HCT116 (cell line): ENCODE data around the gene MANBA.

Source experiments
- CEBPB ChIP-seq: IDR thresholded peaks from 2 replicates; pipeline ENCODE4 v1.6.1; 2012; ENCODE audit warnings: low read depth
- EZH2 ChIP-seq: fragments of 200-600 bp; sonication (generic); IDR thresholded peaks from 2 replicates; pipeline ENCODE4 v1.6.1; 2017; ENCODE audit warnings: antibody characterized with exemption, mixed run types
- POLR2A ChIP-seq: IDR thresholded peaks from 2 replicates; pipeline ENCODE4 v1.7.0; 2011; ENCODE audit warnings: borderline replicate concordance; ENCODE audit not compliant: insufficient read depth, insufficient read length; ENCODE audit errors: extremely low read depth
- POLR2AphosphoS5 ChIP-seq: IDR thresholded peaks from 2 replicates; pipeline ENCODE4 v1.6.1; 2011; ENCODE audit warnings: mild to moderate bottlenecking, low read depth, low read length, moderate library complexity
- RAD21 ChIP-seq: IDR thresholded peaks from 2 replicates; pipeline ENCODE4 v1.6.1; 2012; ENCODE audit warnings: low read depth, mild to moderate bottlenecking
- TF ChIP-seq, protein P1 (sequence below), 3 experiments: fragments of 200-600 bp in 1 of 3; sonication (generic) in 1 of 3; IDR thresholded peaks in 2 of 3; conservative IDR thresholded peaks in 1 of 3; 2 replicates each; pipeline ENCODE4 v1.5.1; 2012 to 2017; ENCODE audit warnings: low read depth in 2 of 3, low read length in 2 of 3, antibody characterized with exemption in 1 of 3, borderline replicate concordance in 1 of 3, control low read depth in 1 of 3, mild to moderate bottlenecking in 1 of 3, mixed read lengths in 1 of 3, mixed run types in 1 of 3, moderate library complexity in 1 of 3; ENCODE audit not compliant: insufficient read depth in 1 of 3
- TF ChIP-seq, protein P2 (sequence below): IDR thresholded peaks from 2 replicates; pipeline ENCODE4 v1.6.1; 2012; ENCODE audit warnings: low read depth

DNA sequence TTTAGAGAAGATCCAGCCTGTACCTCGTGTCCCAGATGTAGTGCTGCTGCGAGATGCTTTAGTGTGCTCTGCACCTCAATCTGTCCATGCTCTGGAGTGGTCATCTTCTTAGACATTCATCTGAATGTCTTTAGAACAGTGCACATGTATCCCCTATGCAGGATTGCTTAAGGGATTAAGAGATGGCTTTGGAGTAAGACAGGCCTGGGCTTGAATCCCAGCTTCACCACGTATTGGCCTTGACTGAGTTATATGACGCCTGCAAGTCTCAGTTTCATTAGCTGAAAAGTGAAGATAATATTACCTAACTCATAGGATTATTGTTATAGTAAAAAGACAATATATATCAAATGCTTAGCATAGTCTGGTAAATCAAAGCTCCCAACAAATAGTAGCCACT lies 161.3 kb downstream of the MANBA start:
- TF ChIP-seq, protein P1, sequence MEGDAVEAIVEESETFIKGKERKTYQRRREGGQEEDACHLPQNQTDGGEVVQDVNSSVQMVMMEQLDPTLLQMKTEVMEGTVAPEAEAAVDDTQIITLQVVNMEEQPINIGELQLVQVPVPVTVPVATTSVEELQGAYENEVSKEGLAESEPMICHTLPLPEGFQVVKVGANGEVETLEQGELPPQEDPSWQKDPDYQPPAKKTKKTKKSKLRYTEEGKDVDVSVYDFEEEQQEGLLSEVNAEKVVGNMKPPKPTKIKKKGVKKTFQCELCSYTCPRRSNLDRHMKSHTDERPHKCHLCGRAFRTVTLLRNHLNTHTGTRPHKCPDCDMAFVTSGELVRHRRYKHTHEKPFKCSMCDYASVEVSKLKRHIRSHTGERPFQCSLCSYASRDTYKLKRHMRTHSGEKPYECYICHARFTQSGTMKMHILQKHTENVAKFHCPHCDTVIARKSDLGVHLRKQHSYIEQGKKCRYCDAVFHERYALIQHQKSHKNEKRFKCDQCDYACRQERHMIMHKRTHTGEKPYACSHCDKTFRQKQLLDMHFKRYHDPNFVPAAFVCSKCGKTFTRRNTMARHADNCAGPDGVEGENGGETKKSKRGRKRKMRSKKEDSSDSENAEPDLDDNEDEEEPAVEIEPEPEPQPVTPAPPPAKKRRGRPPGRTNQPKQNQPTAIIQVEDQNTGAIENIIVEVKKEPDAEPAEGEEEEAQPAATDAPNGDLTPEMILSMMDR (IDR thresholded peaks at IDR 0.05 in 2 of 3, conservative IDR thresholded peaks at IDR 0.05 in 1 of 3; ENCODE audit: borderline replicate concordance in 1 of 3, insufficient read depth in 1 of 3, low read depth in 2 of 3, low read length in 2 of 3), result no peak
- no peak for TF ChIP-seq EZH2
- TF ChIP-seq CEBPB, result no peak
- TF ChIP-seq, protein P2, sequence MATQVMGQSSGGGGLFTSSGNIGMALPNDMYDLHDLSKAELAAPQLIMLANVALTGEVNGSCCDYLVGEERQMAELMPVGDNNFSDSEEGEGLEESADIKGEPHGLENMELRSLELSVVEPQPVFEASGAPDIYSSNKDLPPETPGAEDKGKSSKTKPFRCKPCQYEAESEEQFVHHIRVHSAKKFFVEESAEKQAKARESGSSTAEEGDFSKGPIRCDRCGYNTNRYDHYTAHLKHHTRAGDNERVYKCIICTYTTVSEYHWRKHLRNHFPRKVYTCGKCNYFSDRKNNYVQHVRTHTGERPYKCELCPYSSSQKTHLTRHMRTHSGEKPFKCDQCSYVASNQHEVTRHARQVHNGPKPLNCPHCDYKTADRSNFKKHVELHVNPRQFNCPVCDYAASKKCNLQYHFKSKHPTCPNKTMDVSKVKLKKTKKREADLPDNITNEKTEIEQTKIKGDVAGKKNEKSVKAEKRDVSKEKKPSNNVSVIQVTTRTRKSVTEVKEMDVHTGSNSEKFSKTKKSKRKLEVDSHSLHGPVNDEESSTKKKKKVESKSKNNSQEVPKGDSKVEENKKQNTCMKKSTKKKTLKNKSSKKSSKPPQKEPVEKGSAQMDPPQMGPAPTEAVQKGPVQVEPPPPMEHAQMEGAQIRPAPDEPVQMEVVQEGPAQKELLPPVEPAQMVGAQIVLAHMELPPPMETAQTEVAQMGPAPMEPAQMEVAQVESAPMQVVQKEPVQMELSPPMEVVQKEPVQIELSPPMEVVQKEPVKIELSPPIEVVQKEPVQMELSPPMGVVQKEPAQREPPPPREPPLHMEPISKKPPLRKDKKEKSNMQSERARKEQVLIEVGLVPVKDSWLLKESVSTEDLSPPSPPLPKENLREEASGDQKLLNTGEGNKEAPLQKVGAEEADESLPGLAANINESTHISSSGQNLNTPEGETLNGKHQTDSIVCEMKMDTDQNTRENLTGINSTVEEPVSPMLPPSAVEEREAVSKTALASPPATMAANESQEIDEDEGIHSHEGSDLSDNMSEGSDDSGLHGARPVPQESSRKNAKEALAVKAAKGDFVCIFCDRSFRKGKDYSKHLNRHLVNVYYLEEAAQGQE, result no peak
- no peak for TF ChIP-seq POLR2A
- no peak for TF ChIP-seq POLR2AphosphoS5
- no peak for TF ChIP-seq RAD21
